Middle frontal gyrus (tissue), 1 donor: ENCODE results near the gene FA2H.
A peak's percentile ranks its signal among the peaks of the same experiment; 100 is the strongest.
"Not testable (repeated sequence)": the region's sequence is repeated elsewhere in the genome, so short reads cannot be mapped to it uniquely, and the experiment has no call there.

Experiments used
- DNase-seq: peaks from one replicate; pipeline ENCODE4 v3.0.0-alpha.2; 2015; ENCODE audit warnings: low spot score; ENCODE audit errors: extremely low spot score

FA2H gene

GRCh38 chr16:74770831-74771526 lies 3.6 kb downstream of the FA2H start:
- no peak for DNase-seq

- DNase-seq, result no peak
These were observed 4.9 kb downstream of the FA2H start for GRCh38 chr16:74769586-74770190.

- no peak for DNase-seq
These were observed 6.4 kb downstream of the FA2H start for GRCh38 chr16:74768239-74768638.

- DNase-seq, result no peak
These were observed 6.9 kb downstream of the FA2H start for GRCh38 chr16:74767749-74768148.

GRCh38 chr16:74766729-74767128 lies 7.9 kb downstream of the FA2H start:
- no peak for DNase-seq

GRCh38 chr16:74764184-74764583 lies 10.4 kb downstream of the FA2H start:
- not testable (repeated sequence) for DNase-seq

- DNase-seq, result no peak
These were observed 13.0 kb downstream of the FA2H start for GRCh38 chr16:74761665-74762064.

GRCh38 chr16:74760007-74760767 lies 14.4 kb downstream of the FA2H start:
- DNase-seq, result no peak

GRCh38 chr16:74759564-74759963 lies 15.1 kb downstream of the FA2H start:
- DNase-seq, result no peak

GRCh38 chr16:74758801-74759200 lies 15.8 kb downstream of the FA2H start:
- DNase-seq, result no peak

- no peak for DNase-seq
These were observed 17.3 kb downstream of the FA2H start for GRCh38 chr16:74757349-74757748.

- no peak for DNase-seq
These were observed 18.4 kb downstream of the FA2H start for GRCh38 chr16:74756203-74756602.

- DNase-seq, result no peak
These were observed 21.4 kb downstream of the FA2H start for GRCh38 chr16:74753180-74753579.

- DNase-seq, result no peak
These were observed 21.9 kb downstream of the FA2H start for GRCh38 chr16:74752756-74753155.

- no peak for DNase-seq
These were observed 22.4 kb downstream of the FA2H start for GRCh38 chr16:74752258-74752657.

GRCh38 chr16:74751658-74752057 lies 23.0 kb downstream of the FA2H start:
- DNase-seq, result no peak

GRCh38 chr16:74749291-74750055 lies 25.1 kb downstream of the FA2H start:
- DNase-seq, result no peak

- peak; percentile 39 for DNase-seq
These were observed 26.0 kb downstream of the FA2H start for GRCh38 chr16:74748616-74749026.

GRCh38 chr16:74747716-74748615 lies 26.7 kb downstream of the FA2H start:
- DNase-seq, result no peak

- no peak for DNase-seq
These were observed 28.7 kb downstream of the FA2H start for GRCh38 chr16:74745926-74746325.
